ENCODE measurements around the gene FRAS1. TPM values are rescaled to one million over a fixed set of nuclear protein-coding genes. Genes with fewer than 3 reads are reported as not detected.

FRAS1 gene
- total and polyA plus RNA-seq, 2 of the 8 experiments (the other 6 are each of a cell fraction or from before 2014, with no cell fraction given) = 38.5 to 109 TPM

- no peak overlapping the region for H3K23ac ChIP-seq (ENCODE audit: insufficient read length)
- H2BK120ac ChIP-seq (replicated peaks; ENCODE audit: low read depth, low read length) = no peak overlapping the region
- H3K9me3 ChIP-seq (ENCODE audit: insufficient read depth in 2 of 2, low read depth in 1 of 2, low read length in 1 of 2) = no peaks in the 10 kb centered on the region
- H3K27me3 ChIP-seq (replicated peaks in 1 of 4; ENCODE audit: control insufficient read depth in 3 of 4, extremely low read depth in 1 of 4, insufficient read depth in 3 of 4, low read length in 3 of 4) = no peaks in the 10 kb centered on the region
- no peak overlapping the region for H2AFZ ChIP-seq (ENCODE audit: low read length)
- H2BK12ac ChIP-seq (ENCODE audit: low read depth, low read length) = no peak overlapping the region
- TF ChIP-seq USF2 (IDR thresholded peaks at IDR 0.05; ENCODE audit: low read length) (peak; percentile 51; the same call in 1 of the 2 replicates), TCF12 (IDR thresholded peaks at IDR 0.05; ENCODE audit: low read depth, low read length) (no peak), MAX (IDR thresholded peaks at IDR 0.05) (peak; percentile 46; the same call in 1 of the 2 replicates), CHD2 (IDR thresholded peaks at IDR 0.05; ENCODE audit: low read length) (0 out of 2 replicates have a peak, but pooled peaks have one; percentile 32)
- H4K8ac ChIP-seq (ENCODE audit: extremely low read depth, insufficient read depth, low read length) = no peak overlapping the region
- peaks cover 0 to 10% (median 1%) of the 10 kb centered on the region in 4 experiments; a peak in 2 of 7 replicates for H3K4me1 ChIP-seq (replicated peaks in 1 of 4; ENCODE audit: control insufficient read depth in 3 of 4, insufficient read depth in 4 of 4, low read length in 3 of 4)
- DNase-seq (ENCODE audit: low read depth in 1 of 2, low spot score in 2 of 2) (no peak), FAIRE-seq (peak; percentile 24)
- no peak overlapping the region for H3K18ac ChIP-seq (ENCODE audit: extremely low read depth, low read length)
- H3K36me3 ChIP-seq (ENCODE audit: control insufficient read depth in 2 of 4, insufficient read depth in 4 of 4, low read length in 3 of 4) = peaks cover 0 to 19% (median 9%) of the 10 kb centered on the region in 4 experiments; a peak in 4 of 8 replicates
- H3K4me2 ChIP-seq (ENCODE audit: insufficient read depth in 1 of 2, low read depth in 2 of 2, low read length in 2 of 2) = no peak overlapping the region
- no peaks in the 10 kb centered on the region for H3K79me1 ChIP-seq (ENCODE audit: low read depth, low read length)
- H3K4me3 ChIP-seq (ENCODE audit: extremely low read depth in 1 of 4, insufficient read depth in 2 of 4, low read depth in 3 of 4, low read length in 4 of 4) = no peak overlapping the region
- H3K79me2 ChIP-seq (ENCODE audit: control insufficient read depth in 1 of 2, insufficient read depth in 2 of 2, low read length in 2 of 2) = peaks cover 3 to 67% of the 10 kb centered on the region in 2 experiments; a peak in 3 of 4 replicates
- no peak overlapping the region for H3K56ac ChIP-seq (replicated peaks; ENCODE audit: insufficient read length, low read depth, low read length)
- H4K91ac ChIP-seq (replicated peaks; ENCODE audit: insufficient read length, low read length) = no peak overlapping the region
- no peak overlapping the region for H2BK20ac ChIP-seq (ENCODE audit: low read length)
- H3K4ac ChIP-seq (replicated peaks; ENCODE audit: insufficient read length, low read depth, low read length) = no peak overlapping the region
- ChIA-PET CTCF (ENCODE audit: partially characterized antibody) (interaction anchor here (1.1 kb wide), 1 partner anchor 12 kb away, joined by 3 read pairs; no protein-coding TSS in a partner anchor), POLR2A (ENCODE audit: partially characterized antibody) (interaction anchor here (0.9 to 1.8 kb wide), 2 partner anchors 8 to 10 kb away, joined by 4 to 5 read pairs; no protein-coding TSS in a partner anchor)
- H4K5ac ChIP-seq (ENCODE audit: insufficient read length, low read depth, low read length) = no peak overlapping the region
- H3K14ac ChIP-seq (ENCODE audit: insufficient read length) = no peak overlapping the region
- H4K20me1 ChIP-seq (replicated peaks in 1 of 2; ENCODE audit: control insufficient read depth in 1 of 2, insufficient read depth in 2 of 2, low read length in 2 of 2) = no peaks in the 10 kb centered on the region
- no peak overlapping the region for H2BK15ac ChIP-seq (ENCODE audit: low read length)
- no peak overlapping the region for H3K9ac ChIP-seq (replicated peaks in 1 of 4; ENCODE audit: extremely low read depth in 1 of 4, low read depth in 3 of 4, low read length in 3 of 4)
- no peak overlapping the region for H2BK5ac ChIP-seq (ENCODE audit: low read depth, low read length)
- no peaks in the 10 kb centered on the region for H3K23me2 ChIP-seq (ENCODE audit: low read depth, low read length)
- H3K27ac ChIP-seq (ENCODE audit: low read depth, low read length) = no peak overlapping the region
- H2AK5ac ChIP-seq (ENCODE audit: low read depth, low read length) = no peak overlapping the region
Measured at GRCh38 chr4:78083035-78083434, 25.9 kb downstream of the FRAS1 start.

Data from H1 (cell line).